ENCODE results near the gene GNAO1. TPM values are rescaled to one million over a fixed set of nuclear protein-coding genes. Genes with fewer than 3 reads are reported as not detected.

The GNAO1 gene
- total and polyA plus RNA-seq, 2 donors (not counting 1 experiment from before 2014, with no cell fraction given), result 0.13 to 5.1 TPM

DNA sequence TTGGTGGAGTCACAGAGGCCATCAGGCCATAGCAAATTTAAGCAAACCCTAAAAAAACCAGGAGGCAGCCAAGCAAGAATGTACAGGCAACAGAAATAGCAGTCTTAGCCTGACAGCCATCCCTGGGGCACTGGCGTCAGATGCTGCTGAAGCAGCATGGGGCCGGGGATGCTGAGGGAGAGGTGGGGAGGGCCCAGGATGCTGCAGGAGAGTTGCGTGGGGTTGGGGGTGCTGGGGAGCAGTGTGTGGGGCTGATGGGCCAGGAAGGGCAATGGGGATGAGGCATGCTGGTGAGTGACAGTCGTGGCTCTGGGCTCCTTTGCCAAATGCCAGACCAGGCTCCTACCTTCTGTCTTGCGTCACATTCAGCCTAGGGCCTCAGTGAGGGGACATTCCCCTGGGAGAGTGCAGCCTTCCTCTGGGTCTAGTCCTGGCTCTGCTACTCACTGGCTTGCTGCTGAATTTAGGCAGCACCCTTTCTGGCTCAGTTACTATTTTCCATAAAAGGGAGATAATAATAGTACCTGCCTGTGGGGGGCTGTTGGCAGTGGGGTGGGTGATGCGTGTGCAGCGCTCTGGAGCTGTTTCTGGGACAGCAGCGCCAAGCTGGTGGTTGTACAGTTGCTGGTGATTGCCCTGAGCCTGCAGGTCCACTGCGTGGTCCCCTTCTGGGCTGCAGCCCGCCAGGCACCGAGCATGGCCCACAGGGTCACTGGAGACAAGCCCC, 146.0 kb downstream of the GNAO1 start:
- H3K4me1 ChIP-seq (ENCODE audit: control insufficient read depth in 2 of 2, insufficient read depth in 2 of 2, low read length in 2 of 2), result no peaks in the 10 kb centered on the region
- no peaks in the 10 kb centered on the region for H3K9me3 ChIP-seq (ENCODE audit: control extremely low read depth in 1 of 3, control insufficient read depth in 2 of 3, insufficient read depth in 1 of 3, low read length in 2 of 3)
- no peaks in the 10 kb centered on the region for H3K27me3 Mint-ChIP-seq
- ChIA-PET POLR2A (no interaction called here), CTCF (no interaction called here)
- WGBS (ENCODE audit: insufficient coverage), result 84% methylated on average over 11 of the region's 11 CpGs
- H4K20me1 ChIP-seq (ENCODE audit: control insufficient read depth, insufficient read depth, low read length, poor library complexity, severe bottlenecking), result no peaks in the 10 kb centered on the region
- no peak overlapping the region for H3K4me2 ChIP-seq (replicated peaks; ENCODE audit: low read depth, low read length, poor library complexity, severe bottlenecking)
- no peak overlapping the region for H3K27ac Mint-ChIP-seq
- TF ChIP-seq, protein P1, sequence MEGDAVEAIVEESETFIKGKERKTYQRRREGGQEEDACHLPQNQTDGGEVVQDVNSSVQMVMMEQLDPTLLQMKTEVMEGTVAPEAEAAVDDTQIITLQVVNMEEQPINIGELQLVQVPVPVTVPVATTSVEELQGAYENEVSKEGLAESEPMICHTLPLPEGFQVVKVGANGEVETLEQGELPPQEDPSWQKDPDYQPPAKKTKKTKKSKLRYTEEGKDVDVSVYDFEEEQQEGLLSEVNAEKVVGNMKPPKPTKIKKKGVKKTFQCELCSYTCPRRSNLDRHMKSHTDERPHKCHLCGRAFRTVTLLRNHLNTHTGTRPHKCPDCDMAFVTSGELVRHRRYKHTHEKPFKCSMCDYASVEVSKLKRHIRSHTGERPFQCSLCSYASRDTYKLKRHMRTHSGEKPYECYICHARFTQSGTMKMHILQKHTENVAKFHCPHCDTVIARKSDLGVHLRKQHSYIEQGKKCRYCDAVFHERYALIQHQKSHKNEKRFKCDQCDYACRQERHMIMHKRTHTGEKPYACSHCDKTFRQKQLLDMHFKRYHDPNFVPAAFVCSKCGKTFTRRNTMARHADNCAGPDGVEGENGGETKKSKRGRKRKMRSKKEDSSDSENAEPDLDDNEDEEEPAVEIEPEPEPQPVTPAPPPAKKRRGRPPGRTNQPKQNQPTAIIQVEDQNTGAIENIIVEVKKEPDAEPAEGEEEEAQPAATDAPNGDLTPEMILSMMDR (IDR thresholded peaks at IDR 0.05), result no peak
- no peak for TF ChIP-seq EZH2 (IDR thresholded peaks at IDR 0.05; ENCODE audit: borderline replicate concordance, insufficient read depth, low read depth, low read length, poor library complexity, severe bottlenecking)
- H3K4me3 ChIP-seq (ENCODE audit: control extremely low read depth in 1 of 5, extremely low read depth in 1 of 5, insufficient read depth in 1 of 5, low read depth in 2 of 5, low read length in 4 of 5), result no peak overlapping the region
- no peak overlapping the region for H3K27ac ChIP-seq (ENCODE audit: low read length in 2 of 2)
- ATAC-seq (ENCODE audit: low read depth), result no peak
- intact Hi-C loops (cut with micrococcal nuclease), result no loop called here
- no peaks in the 10 kb centered on the region for H3K79me2 ChIP-seq (ENCODE audit: control insufficient read depth, insufficient read depth, low read length)
- no peak overlapping the region for H2AFZ ChIP-seq (ENCODE audit: insufficient read depth, low read depth, low read length, poor library complexity, severe bottlenecking)
- H3K27me3 ChIP-seq (replicated peaks in 1 of 4; ENCODE audit: control extremely low read depth in 1 of 4, control insufficient read depth in 3 of 4, insufficient read depth in 4 of 4, low read length in 3 of 4), result no peaks in the 10 kb centered on the region
- H3K9ac ChIP-seq (ENCODE audit: low read length), result no peak overlapping the region
- H3K4me1 Mint-ChIP-seq, result no peaks in the 10 kb centered on the region
- no peaks in the 10 kb centered on the region for H3K36me3 ChIP-seq (replicated peaks in 1 of 2; ENCODE audit: control extremely low read depth in 1 of 2, control insufficient read depth in 1 of 2, extremely low read depth in 1 of 2, insufficient read depth in 2 of 2, low read length in 1 of 2)
- H3K9me3 Mint-ChIP-seq (ENCODE audit: insufficient read depth), result no peaks in the 10 kb centered on the region
- DNase-seq, result no peak
- no peak overlapping the region for H3K4me3 Mint-ChIP-seq

GRCh38 chr16:56337858-56338325, 146.6 kb downstream of the GNAO1 start:
- H3K4me1 Mint-ChIP-seq, result no peaks in the 10 kb centered on the region
- TF ChIP-seq, protein P1 (IDR thresholded peaks at IDR 0.05), result no peak
- no peak for TF ChIP-seq EZH2 (IDR thresholded peaks at IDR 0.05; ENCODE audit: borderline replicate concordance, insufficient read depth, low read depth, low read length, poor library complexity, severe bottlenecking)
- no peak overlapping the region for H3K4me3 Mint-ChIP-seq
- CTCF ChIA-PET, result interaction anchor here (0.8 kb wide), 1 partner anchor 19 kb away, joined by 3 read pairs; no protein-coding TSS in a partner anchor
- no peaks in the 10 kb centered on the region for H3K36me3 ChIP-seq (replicated peaks in 1 of 2; ENCODE audit: control extremely low read depth in 1 of 2, control insufficient read depth in 1 of 2, extremely low read depth in 1 of 2, insufficient read depth in 2 of 2, low read length in 1 of 2)
- intact Hi-C loops (cut with micrococcal nuclease), result no loop called here
- H3K27me3 Mint-ChIP-seq, result no peaks in the 10 kb centered on the region
- no peaks in the 10 kb centered on the region for H3K27me3 ChIP-seq (replicated peaks in 1 of 4; ENCODE audit: control extremely low read depth in 1 of 4, control insufficient read depth in 3 of 4, insufficient read depth in 4 of 4, low read length in 3 of 4)
- H3K4me1 ChIP-seq (ENCODE audit: control insufficient read depth in 2 of 2, insufficient read depth in 2 of 2, low read length in 2 of 2), result no peaks in the 10 kb centered on the region
- H3K9ac ChIP-seq (ENCODE audit: low read length), result no peak overlapping the region
- DNase-seq (no peak), ATAC-seq (ENCODE audit: low read depth) (no peak)
- no peak overlapping the region for H3K4me2 ChIP-seq (replicated peaks; ENCODE audit: low read depth, low read length, poor library complexity, severe bottlenecking)
- no peak overlapping the region for H3K27ac Mint-ChIP-seq
- no peak overlapping the region for H2AFZ ChIP-seq (ENCODE audit: insufficient read depth, low read depth, low read length, poor library complexity, severe bottlenecking)
- H3K27ac ChIP-seq (ENCODE audit: low read length in 2 of 2), result no peak overlapping the region
- POLR2A ChIA-PET, result no interaction called here
- H3K9me3 Mint-ChIP-seq (ENCODE audit: insufficient read depth), result no peaks in the 10 kb centered on the region
- no peaks in the 10 kb centered on the region for H4K20me1 ChIP-seq (ENCODE audit: control insufficient read depth, insufficient read depth, low read length, poor library complexity, severe bottlenecking)
- H3K4me3 ChIP-seq (ENCODE audit: control extremely low read depth in 1 of 5, extremely low read depth in 1 of 5, insufficient read depth in 1 of 5, low read depth in 2 of 5, low read length in 4 of 5), result no peak overlapping the region
- H3K9me3 ChIP-seq (ENCODE audit: control extremely low read depth in 1 of 3, control insufficient read depth in 2 of 3, insufficient read depth in 1 of 3, low read length in 2 of 3), result no peaks in the 10 kb centered on the region
- H3K79me2 ChIP-seq (ENCODE audit: control insufficient read depth, insufficient read depth, low read length), result no peaks in the 10 kb centered on the region
- 71% methylated on average over 3 of the region's 11 CpGs for WGBS (ENCODE audit: insufficient coverage)

All from B cell (primary cell).